ENCODE results near the gene SLC37A1. TPM values are rescaled to one million over a fixed set of nuclear protein-coding genes. Genes with fewer than 3 reads are reported as not detected.

Gene SLC37A1
- total and polyA plus RNA-seq, 4 donors: 2.0 to 7.2 (median 4.3) TPM

GRCh38 chr21:42522771-42523170, 9.1 kb downstream of the SLC37A1 start:
- peaks cover 0 to 10% (median 6%) of the 10 kb centered on the region in 4 donors for H3K36me3 ChIP-seq (ENCODE audit: control insufficient read depth in 4 of 4, insufficient read depth in 3 of 4, low read depth in 1 of 4, low read length in 3 of 4)
- no peaks in the 10 kb centered on the region for H3K9me3 ChIP-seq (ENCODE audit: control insufficient read depth in 4 of 4, low read length in 3 of 4)
- no peak for TF ChIP-seq EGR1 (IDR thresholded peaks at IDR 0.05; ENCODE audit: low read depth in 2 of 2)
- TF ChIP-seq REST (IDR thresholded peaks at IDR 0.05): no peak
- no peak for TF ChIP-seq ATF3 (IDR thresholded peaks at IDR 0.05)
- no peak for TF ChIP-seq HNF4A (conservative IDR thresholded peaks at IDR 0.05)
- TF ChIP-seq FOXA2 (IDR thresholded peaks at IDR 0.05): no peak
- no peak for TF ChIP-seq TAF1 (conservative IDR thresholded peaks at IDR 0.05)
- TF ChIP-seq ZBTB33 (IDR thresholded peaks at IDR 0.05): no peak
- TF ChIP-seq YY1 (IDR thresholded peaks at IDR 0.05): no peak
- TF ChIP-seq FOXA1 (IDR thresholded peaks at IDR 0.05): no peak
- no peak for TF ChIP-seq SP1 (IDR thresholded peaks at IDR 0.05)
- TF ChIP-seq RXRA (IDR thresholded peaks at IDR 0.05): no peak
- no peak for TF ChIP-seq JUND (IDR thresholded peaks at IDR 0.05)
- TF ChIP-seq CTCF (IDR thresholded peaks at IDR 0.05; ENCODE audit: low read depth, low read length, missing input control): no peak
- no peak for TF ChIP-seq GABPA (IDR thresholded peaks at IDR 0.05 in 1 of 2, conservative IDR thresholded peaks at IDR 0.05 in 1 of 2)
- TF ChIP-seq MAX (IDR thresholded peaks at IDR 0.05): no peak
- no peak for TF ChIP-seq HNF4G (IDR thresholded peaks at IDR 0.05)
- no peak for TF ChIP-seq RAD21 (IDR thresholded peaks at IDR 0.05)
- TF ChIP-seq NR2F2 (IDR thresholded peaks at IDR 0.05): no peak
- H3K27ac ChIP-seq (ENCODE audit: low read depth in 1 of 2, low read length in 2 of 2): no peak overlapping the region
- no peak for DNase-seq (ENCODE audit: low spot score)
- H3K9ac ChIP-seq (ENCODE audit: low read depth in 1 of 2, low read length in 2 of 2): no peak overlapping the region
- no peak overlapping the region for H3K4me3 ChIP-seq (ENCODE audit: low read depth in 1 of 3, low read length in 3 of 3)
- H3K4me1 ChIP-seq (ENCODE audit: control insufficient read depth in 4 of 4, insufficient read depth in 4 of 4, low read length in 3 of 4): peaks cover 5 to 29% (median 22%) of the 10 kb centered on the region in 4 donors
- WGBS: 97% methylated on average over 8 of the region's 8 CpGs
- H3K27me3 ChIP-seq (ENCODE audit: control insufficient read depth in 4 of 4, insufficient read depth in 4 of 4, low read length in 3 of 4): no peaks in the 10 kb centered on the region

All from liver (tissue), 9 donors.